Activated CD4-positive, alpha-beta T cell treated with anti-CD3 and anti-CD28 coated beads for 24 hours (primary cell): ENCODE results near the gene DLG3.
"Not testable (repeated sequence)": the region's sequence is repeated elsewhere in the genome, so short reads cannot be mapped to it uniquely, and the experiment has no call there.

Experiments used
- DNase-seq, 2 donors: peaks; one replicate each; pipeline ENCODE4 v3.0.0-alpha.2; 2020; ENCODE audit warnings: low read depth in 2 of 2

DLG3 gene

DNA sequence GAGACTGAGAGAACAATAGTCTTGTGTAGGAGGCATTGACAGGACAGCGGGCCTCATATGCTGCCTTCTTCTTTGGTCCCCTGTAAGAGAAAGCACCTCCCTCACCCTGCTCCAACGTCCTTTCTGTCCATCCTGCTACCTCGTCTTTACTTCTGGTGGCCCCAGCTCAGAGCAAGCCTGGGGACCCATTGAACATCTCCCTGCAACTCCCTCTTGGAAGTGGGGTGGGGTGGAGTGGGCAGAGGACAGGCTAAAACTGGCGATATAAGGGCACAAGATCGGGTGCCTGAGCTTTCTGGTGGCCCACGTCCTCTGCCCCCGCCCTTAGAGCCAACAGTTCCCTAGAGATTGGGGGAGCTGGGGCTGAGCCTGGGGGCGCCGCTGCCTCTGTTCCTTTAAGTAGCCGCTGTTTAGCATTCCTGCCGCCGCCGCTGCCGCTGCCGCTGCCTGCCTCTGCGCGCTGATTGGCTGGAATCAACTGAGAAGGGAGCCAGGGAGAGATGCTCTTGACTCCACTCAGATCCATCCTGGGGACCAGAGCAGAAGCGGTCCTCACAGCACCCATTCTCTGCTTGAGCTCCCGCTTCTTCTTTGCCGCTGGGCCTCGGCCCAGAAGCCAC lies at the start of gene DLG3:
Gene DLG3 (plus strand): TSS at position 510 of the 620 bp plus-strand sequence. CDS start 367 bp downstream, outside the sequence.
- DNase-seq = no peak

DNA sequence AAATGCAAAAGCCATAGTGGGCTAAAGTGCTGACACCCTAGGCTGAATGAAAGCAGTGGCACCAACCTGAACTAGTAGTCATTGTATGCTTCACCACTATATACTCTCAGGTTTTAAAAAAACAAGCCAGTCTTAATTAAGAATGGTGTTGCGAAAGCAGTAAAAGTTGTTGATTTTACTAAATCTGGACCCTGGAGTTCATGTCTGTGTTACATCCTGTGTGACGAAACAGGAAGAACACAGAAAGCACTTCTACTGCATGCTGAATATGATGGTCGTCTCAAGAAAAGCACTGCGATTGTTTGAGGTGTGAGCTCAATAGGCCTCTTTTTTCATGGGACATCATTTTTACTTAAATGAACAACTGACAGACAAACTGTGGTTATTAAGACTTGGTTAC lies 45.7 kb upstream of the DLG3 start:
- no peak for DNase-seq

GRCh38 chrX:70400181-70400580 lies 44.5 kb upstream of the DLG3 start:
- not testable (repeated sequence) for DNase-seq

DNA sequence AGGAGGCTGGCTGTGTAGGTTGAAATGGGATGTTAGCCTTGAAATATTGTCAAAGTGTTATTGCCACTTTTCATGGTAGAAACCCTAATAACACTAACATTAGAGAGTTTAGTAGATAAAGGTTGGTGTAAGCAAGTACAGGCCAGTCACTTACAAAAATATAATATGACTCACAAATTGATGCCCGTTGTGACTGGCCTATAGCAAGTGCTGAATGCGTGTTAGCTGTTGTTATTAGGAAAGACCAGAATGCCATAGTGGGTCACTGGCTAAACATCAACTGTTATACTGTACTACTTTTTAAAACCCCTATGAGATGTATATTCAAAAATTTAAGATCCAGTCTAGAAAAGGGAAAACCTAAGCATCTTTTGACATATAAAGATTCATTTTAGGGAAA lies 41.9 kb upstream of the DLG3 start:
- no peak for DNase-seq

- DNase-seq = no peak
These were observed 39.6 kb upstream of the DLG3 start for GRCh38 chrX:70405003-70405402.

DNA sequence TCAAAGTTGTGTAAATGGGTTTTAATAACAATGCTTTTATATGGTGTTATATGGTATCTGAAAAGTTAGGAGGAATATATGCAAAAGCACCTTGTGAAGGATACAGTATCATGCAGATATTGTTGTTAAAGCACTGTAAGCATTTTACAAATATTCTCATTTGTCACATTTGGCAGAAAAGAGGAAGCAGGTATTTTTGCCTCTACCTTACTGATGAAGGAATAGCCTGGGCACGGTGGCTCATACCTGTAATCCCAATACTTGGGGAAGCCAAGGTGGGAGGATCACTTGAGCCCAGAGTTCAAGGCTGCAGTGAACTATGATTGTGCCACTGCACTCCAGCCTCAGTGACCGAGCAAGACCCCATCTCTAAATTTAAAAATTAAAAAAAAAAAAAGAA lies 33.7 kb upstream of the DLG3 start:
- no peak for DNase-seq

DNA sequence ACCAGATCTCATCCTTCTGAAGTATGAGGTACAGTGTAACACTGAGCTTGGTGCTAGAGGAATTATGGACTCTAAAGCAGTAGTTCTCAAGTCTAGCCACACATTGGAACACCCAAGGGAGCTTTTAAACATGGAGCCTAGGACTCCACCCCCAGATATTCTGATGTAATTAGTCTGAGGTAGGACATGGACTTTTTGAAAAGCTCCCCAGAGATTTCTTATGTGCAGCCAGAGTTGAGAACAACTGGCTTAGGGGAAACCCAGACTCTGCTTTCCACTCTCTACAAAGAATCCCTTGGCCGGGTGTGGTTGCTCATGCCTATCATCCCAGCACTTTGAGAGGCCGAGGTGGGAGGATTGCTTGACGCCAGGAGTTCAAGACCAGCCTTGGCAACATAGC lies 33.2 kb upstream of the DLG3 start:
- DNase-seq = no peak

- DNase-seq = no peak
These were observed 23.0 kb upstream of the DLG3 start for GRCh38 chrX:70421618-70422017.

DNA sequence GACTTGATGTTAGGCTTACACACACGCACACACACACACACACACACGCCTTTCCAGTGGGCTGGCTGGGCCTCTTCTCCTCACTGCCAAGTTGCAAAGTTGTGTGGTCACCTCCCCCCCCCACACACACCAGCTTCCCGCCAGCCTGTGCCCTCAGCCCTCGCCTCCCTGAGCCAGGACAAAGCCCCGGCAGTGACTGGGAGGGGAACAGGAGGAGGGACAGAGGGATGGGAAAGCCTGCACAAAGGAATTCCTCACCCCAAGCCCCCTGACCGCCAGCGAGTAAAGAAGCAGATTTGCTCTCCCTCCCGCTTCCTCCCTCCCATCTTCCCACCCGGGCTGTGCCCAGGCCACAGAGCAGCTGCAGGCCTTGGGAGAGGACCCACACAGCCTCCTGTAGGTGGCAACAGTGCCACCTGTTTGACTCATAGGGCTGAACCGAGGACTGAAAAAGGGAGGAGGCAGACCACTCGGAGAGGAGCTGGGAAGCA lies 21.7 kb upstream of the DLG3 start, which contains the start of gene GDPD2:
Gene GDPD2 (plus strand): TSS at position 464 of the 491 bp plus-strand sequence. CDS start 1,671 bp downstream, outside the sequence.
- DNase-seq = no peak

DNA sequence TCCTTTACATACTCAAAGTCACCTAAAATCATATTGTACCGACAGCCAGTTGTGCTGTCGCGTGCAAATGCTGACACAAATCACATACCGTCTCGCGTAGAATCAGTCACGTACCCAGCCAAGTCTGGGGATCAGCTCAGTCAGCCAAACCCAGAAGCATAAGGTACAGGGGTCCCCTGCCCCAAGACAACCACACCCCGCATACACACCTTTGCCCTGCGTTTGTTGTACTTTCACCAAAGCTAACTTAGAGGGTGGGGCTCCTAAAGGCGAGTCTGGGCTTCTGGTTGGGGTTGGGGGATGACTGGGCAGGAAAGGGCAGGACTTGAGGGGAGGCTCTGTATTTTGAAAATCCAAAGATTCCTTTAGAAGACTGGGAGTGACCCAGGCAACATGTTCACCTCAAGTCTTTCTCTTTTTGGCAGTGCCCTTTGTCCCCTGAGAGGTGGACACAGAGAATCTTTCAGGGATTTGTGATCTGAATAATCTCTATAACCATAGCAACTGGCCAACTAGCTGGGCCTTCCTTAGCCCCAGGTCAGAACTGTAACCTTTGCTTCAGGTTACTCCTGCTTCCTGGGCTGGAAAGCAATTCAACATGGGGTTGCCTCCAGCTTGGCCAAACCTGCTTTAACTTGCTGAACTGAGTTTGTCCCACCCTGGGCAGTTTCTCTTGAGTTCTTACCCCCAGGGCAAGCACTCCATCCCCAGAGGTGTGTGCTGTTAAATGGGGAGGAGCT lies 20.5 kb upstream of the DLG3 start:
- no peak for DNase-seq

GRCh38 chrX:70424801-70425200 lies 19.8 kb upstream of the DLG3 start:
- DNase-seq = no peak

DNA sequence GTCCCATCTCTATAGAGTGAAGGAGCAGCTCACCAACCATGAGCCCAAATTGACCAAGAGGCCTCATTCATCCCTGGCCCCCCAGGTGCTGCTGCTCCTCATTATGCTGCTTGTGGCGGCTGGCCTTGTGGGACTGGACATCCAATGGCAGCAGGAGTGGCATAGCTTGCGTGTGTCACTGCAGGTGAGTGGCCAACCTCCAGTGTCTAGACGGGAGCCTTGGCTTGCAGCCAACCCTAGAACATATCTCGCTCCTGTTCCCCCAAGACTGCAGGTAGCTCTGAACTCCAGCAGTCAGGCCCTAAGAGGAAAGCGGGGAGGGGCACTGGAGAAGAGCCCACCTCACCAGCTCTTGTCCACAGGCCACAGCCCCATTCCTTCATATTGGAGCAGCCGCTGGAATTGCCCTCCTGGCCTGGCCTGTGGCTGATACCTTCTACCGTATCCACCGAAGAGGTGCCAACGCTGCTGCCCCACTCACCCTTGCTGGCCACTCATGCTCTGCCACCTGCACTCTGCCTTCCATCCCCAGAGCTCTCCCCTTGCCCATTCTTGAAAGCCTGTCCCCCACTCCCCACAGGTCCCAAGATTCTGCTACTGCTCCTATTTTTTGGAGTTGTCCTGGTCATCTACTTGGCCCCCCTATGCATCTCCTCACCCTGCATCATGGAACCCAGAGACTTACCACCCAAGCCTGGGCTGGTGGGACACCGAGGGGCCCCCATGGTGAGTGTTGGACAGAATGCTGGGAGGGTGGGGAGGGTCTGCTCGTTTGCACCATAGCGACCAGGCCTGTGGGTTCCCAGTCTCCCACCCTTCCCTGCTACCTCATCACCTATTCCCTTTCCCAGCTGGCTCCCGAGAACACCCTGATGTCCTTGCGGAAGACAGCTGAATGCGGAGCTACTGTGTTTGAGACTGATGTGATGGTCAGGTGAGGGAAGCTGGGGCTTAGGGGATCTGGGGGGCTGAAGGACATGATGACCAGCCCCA lies 18.1 kb upstream of the DLG3 start:
- no peak for DNase-seq

- no peak for DNase-seq
These were observed 17.3 kb upstream of the DLG3 start for GRCh38 chrX:70427365-70427764.

DNA sequence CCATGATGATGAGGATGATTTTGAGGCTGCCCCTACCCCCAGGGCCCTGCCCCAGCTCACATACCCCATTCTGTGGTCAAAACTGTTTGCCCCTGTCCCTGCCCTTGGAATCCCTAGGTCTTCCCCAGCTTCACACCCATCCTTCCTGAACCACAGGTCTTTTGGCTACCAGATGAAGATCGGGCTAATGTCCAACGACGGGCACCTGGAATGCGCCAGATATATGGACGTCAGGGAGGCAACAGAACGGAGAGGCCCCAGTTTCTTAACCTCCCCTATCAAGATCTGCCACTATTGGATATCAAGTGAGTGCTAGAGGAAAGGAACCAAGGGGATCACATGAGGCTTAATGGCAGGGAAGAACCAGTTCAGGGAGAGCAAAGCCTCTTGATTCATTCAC lies 14.9 kb upstream of the DLG3 start:
- DNase-seq = no peak

DNA sequence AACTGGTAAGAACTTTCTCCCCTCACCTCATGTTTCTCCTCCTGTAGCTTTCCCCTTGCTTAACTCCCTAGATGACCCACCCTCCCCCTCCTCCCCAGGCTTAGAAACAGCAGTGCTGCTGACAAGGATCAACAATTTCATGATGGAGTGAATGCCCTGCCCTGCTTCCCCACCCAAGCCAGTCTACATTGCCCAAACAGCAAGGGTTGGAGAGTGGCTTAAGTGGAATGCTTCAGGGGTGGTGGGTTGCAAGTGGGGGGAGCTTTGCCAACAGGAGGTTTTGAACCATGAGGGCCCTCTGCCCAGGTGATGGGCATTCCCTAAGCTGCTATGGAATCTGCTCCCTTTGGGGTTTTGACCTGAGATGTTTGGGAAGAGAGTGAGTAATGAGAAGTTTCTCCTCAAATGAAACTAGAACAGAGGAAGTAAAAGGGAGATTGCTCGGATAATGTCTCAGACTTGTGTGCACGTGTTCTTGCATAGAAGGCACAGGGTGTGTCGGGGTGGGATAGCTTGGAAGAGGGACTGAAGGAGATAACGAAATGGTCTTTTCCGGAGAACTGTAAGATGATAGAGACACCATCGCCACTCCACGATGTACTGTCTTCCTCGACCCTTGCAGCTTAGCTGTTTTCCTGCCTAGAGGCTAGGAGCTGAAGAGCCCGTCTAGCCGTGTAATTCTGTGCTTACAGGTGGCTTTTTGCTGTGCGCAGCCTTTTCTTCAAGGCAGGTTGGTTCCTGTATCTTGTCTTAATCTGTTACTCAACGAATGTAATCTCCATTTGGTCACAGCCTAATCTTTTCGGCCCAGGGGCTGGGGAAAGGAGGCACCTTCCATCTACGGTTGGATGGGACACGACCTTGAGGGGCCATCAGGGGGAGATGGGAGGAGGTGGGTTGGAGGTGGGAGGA lies 11.4 kb upstream of the DLG3 start:
- DNase-seq = no peak

GRCh38 chrX:70433848-70434351 lies 10.7 kb upstream of the DLG3 start:
- peak; percentile 48 to 52 for DNase-seq

- peak; percentile 27 to 70 for DNase-seq
These were observed 10.2 kb upstream of the DLG3 start for GRCh38 chrX:70434352-70434866.

GRCh38 chrX:70434914-70435586 lies 9.6 kb upstream of the DLG3 start:
- DNase-seq = no peak

DNA sequence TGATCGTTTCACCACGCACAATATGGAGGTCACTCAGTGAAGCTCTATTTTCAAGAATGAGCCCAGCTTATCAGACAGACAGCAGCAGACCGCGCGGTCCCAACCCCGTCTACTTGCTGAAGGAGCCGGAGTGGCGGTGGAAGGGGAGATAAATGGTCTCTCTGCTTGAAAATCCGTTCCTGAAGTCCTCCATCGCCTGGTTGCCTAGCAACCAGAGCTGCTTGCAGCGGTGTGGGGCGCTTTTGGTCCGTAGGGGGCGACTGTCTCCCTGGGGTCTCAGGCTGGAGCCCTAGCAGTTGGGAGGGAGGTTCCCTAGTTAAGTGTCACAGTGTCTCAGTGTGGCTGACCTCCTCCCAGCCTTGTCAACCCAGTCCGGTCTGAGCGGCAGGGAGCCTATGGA lies 8.3 kb upstream of the DLG3 start:
- no peak for DNase-seq

- DNase-seq = no peak
These were observed 7.6 kb upstream of the DLG3 start for GRCh38 chrX:70437011-70437410.
